GM12892 (cell line): Measurements from ENCODE around the gene INO80C.

ENCODE experiments used
- POLR2A ChIP-seq: IDR thresholded peaks from 2 replicates; pipeline ENCODE4 v1.6.1; 2011; ENCODE audit warnings: low read depth, low read length, control low read depth
- POLR2AphosphoS5 ChIP-seq: IDR thresholded peaks from 2 replicates; pipeline ENCODE4 v1.6.1; 2011; ENCODE audit warnings: low read depth, low read length, control low read depth

- no peak for TF ChIP-seq POLR2A
- TF ChIP-seq POLR2AphosphoS5, result no peak
Observed at GRCh38 chr18:35507192-35507591, 9.4 kb upstream of the INO80C start.
